MCF 10A (cell line): ENCODE measurements around the gene CPVL. TPM values are rescaled to one million over a fixed set of nuclear protein-coding genes. Genes with fewer than 3 reads are reported as not detected.

Experiments used
- BruUV-seq: library from RNA; stranded (reverse); fragments of 400-500 nt; replicated peaks from 2 replicates; lab custom pipeline; 2021; lab: Mats Ljungman, UMichigan
- CTCF ChIA-PET: fragments of 300-600 bp; sonication (Branson Sonifier 250); formaldehyde crosslinking; extraction: SDS; loops from one replicate; lab custom pipeline; 2021; ENCODE audit warnings: antibody characterized with exemption, inconsistent platforms; lab: Yijun Ruan, JAX
- POLR2A ChIA-PET: fragments of 300-600, 350-650 bp; sonication (Branson Sonifier 250); formaldehyde crosslinking; extraction: SDS; loops from one replicate; lab custom pipeline; 2020; ENCODE audit warnings: antibody characterized with exemption, inconsistent platforms; lab: Yijun Ruan, JAX
- DNase-seq: peaks from one replicate; pipeline ENCODE4 v3.0.0-alpha.2; 2018; ENCODE audit not compliant: unreplicated experiment
- H3K27ac Mint-ChIP-seq: one replicate; pipeline ENCODE4 v1.8.0; 2022; ENCODE audit warnings: mild to moderate bottlenecking, low read depth, mixed read lengths; ENCODE audit not compliant: unreplicated experiment
- H3K27me3 Mint-ChIP-seq: one replicate; pipeline ENCODE4 v1.8.0; 2022; ENCODE audit warnings: mixed read lengths; ENCODE audit not compliant: insufficient read depth, unreplicated experiment
- H3K36me3 Mint-ChIP-seq: one replicate; pipeline ENCODE4 v1.8.0; 2022; ENCODE audit warnings: mild to moderate bottlenecking, moderate library complexity, mixed read lengths; ENCODE audit not compliant: insufficient read depth, unreplicated experiment
- H3K4me1 Mint-ChIP-seq: one replicate; pipeline ENCODE4 v1.8.0; 2022; ENCODE audit warnings: mixed read lengths; ENCODE audit not compliant: insufficient read depth, unreplicated experiment
- H3K4me3 Mint-ChIP-seq: one replicate; pipeline ENCODE4 v1.8.0; 2022; ENCODE audit warnings: mild to moderate bottlenecking, moderate library complexity, mixed read lengths; ENCODE audit not compliant: unreplicated experiment
- H3K9me3 Mint-ChIP-seq: one replicate; pipeline ENCODE4 v1.8.0; 2022; ENCODE audit warnings: mixed read lengths; ENCODE audit not compliant: unreplicated experiment
- intact Hi-C: fragments of 100-400 bp; cut with micrococcal nuclease; formaldehyde crosslinking; loops from 2 replicates; pipeline ENCODE4 v1.14.1; 2022
- total RNA-seq: library from RNA; stranded (reverse); gene quantifications from 2 replicates; pipeline ENCODE4 v1.2.3, GENCODE V29; 2022
- TF ChIP-seq, protein P1 (sequence below): fragments of 200-600 bp; IDR thresholded peaks from one replicate; pipeline ENCODE4 v1.8.0; 2022; ENCODE audit warnings: antibody characterized with exemption, mild to moderate bottlenecking; ENCODE audit not compliant: unreplicated experiment

The CPVL gene
- total RNA-seq, 1 experiment from 2014 or later: 49.0 TPM

DNA sequence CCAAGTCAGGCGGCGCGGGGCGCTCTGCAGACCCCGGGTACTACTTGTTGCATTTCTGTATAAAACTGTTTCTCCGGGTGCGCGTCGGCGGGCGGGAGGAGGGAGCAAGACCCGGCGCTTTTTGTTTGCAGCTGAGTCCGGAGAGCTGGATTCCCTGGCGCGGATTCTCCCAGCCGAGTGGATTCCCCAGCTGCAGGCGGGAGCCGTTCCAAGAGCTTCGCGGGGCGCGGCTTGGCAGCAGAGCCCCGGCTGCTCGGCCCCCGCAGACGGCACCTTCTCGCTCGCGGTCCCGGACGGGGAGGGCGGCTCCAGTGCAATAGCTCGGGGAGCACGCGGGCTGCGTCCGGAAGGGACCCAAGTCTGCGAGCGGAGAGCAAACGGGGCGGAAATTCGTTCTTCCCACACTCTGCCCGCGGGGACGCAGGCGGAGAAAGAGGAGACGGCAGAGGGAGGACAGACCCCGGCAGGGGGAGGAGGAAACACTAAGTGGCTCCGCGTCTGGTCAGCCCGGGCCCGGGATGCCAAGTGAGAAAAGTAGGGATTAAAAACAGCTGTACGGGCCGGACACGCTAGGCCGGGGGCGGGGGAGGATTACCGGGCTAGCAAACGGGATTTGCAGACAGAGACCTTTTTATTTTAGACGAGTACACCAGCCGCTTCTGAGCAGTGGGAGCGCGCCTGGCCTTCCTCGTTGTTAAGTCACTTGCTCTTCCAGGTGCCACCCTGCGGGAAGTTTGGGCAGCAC lies 187.9 kb downstream of the CPVL start, which contains the start of gene TRIL:
Gene TRIL (minus strand): TSS at position 96 of the 745 bp plus-strand sequence. CDS start 284 bp downstream, outside the sequence.
- intact Hi-C loops: no loop called here
- Mint-ChIP-seq H3K27me3 (no peaks in the 10 kb centered on the region), H3K27ac (no peak within 1 kb of the TSS)

DNA sequence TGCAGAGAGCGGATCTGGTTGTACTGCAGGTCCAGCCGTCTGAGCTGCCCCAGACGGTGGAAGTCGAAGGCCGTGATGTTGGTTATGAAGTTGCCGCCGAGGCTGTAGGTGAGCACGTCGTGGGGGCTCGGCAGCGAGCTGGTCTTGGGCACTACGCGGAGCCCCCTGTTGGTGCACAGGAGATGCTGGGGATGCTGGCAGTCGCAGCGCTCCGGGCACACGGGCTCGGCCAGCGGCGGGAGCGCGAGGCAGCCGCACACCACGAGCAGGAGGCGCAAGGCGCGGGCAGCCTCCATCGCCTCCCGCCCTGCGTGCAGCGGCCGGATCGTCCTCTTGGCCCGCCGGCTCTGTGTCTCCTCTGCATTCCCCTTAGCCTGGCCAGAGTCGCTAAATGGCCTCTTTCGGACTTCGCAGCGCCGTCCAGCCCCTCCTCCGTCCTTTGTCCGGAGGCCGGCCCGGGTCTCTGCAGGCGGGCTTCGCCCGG lies 188.5 kb downstream of the CPVL start:
- no TSS peak for BruUV-seq
- Mint-ChIP-seq H3K27ac (no peak overlapping the region), H3K27me3 (no peaks in the 10 kb centered on the region), H3K9me3 (no peaks in the 10 kb centered on the region), H3K4me3 (peak overlapping the region; percentile 33), H3K4me1 (peaks cover 11% of the 10 kb centered on the region), H3K36me3 (no peaks in the 10 kb centered on the region)
- POLR2A ChIA-PET: no interaction called here
- DNase-seq: no peak
- CTCF ChIA-PET: interaction anchor here (2.2 kb wide), 1 partner anchor 30 kb away, joined by 6 read pairs; no protein-coding TSS in a partner anchor
- TF ChIP-seq, protein P1, sequence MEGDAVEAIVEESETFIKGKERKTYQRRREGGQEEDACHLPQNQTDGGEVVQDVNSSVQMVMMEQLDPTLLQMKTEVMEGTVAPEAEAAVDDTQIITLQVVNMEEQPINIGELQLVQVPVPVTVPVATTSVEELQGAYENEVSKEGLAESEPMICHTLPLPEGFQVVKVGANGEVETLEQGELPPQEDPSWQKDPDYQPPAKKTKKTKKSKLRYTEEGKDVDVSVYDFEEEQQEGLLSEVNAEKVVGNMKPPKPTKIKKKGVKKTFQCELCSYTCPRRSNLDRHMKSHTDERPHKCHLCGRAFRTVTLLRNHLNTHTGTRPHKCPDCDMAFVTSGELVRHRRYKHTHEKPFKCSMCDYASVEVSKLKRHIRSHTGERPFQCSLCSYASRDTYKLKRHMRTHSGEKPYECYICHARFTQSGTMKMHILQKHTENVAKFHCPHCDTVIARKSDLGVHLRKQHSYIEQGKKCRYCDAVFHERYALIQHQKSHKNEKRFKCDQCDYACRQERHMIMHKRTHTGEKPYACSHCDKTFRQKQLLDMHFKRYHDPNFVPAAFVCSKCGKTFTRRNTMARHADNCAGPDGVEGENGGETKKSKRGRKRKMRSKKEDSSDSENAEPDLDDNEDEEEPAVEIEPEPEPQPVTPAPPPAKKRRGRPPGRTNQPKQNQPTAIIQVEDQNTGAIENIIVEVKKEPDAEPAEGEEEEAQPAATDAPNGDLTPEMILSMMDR: no peak
- intact Hi-C loops: no loop called here

More for the DNA sequence above, 187.9 kb downstream of the CPVL start, which contains the start of gene TRIL:
- peak within 1 kb of the TSS; percentile 33 for H3K4me3 Mint-ChIP-seq
- ChIA-PET POLR2A (no interaction called here), CTCF (no interaction called here)
- TF ChIP-seq, protein P1: no peak
- no peak for DNase-seq
- peaks cover 11% of the 10 kb centered on the region for H3K4me1 Mint-ChIP-seq
- no peaks in the 10 kb centered on the region for H3K36me3 Mint-ChIP-seq
- no TSS peak for BruUV-seq
- H3K9me3 Mint-ChIP-seq: no peaks in the 10 kb centered on the region

DNA sequence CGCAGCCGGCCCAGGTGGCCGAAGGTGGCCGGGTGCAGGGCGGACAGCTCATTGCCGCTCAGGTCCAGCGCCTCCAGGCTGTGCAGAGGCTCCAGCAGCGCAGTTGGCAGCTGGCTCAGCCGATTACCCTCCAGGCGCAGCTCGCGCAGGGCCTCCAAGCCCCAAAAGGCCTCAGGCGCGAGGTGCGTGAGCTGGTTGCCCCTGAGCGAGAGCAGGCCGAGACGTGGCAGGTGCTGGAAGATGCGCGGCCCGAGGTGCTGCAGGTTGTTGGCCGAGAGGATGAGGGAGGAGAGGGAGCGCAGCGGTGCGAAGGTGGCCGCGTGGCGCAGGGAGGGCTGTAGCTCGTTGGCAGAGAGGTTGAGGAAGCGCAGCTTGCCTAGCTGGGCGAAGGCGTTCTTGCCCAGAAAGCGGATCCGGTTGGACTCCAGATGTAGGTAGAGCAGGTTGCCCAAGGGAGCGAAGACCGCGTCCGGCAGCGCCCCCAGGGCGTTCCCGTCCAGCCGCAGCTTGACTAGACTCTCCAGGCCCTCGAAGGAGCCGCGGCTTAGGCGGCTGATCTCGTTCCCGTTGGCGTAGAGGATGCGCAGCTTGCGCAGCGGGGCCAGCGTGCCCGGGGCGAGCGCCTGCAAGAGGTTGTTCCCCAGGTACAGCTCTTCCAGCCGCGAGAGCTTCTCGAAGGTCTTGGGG lies 189.1 kb downstream of the CPVL start:
- TF ChIP-seq, protein P1: no peak
- Mint-ChIP-seq H3K27me3 (no peaks in the 10 kb centered on the region), H3K9me3 (no peaks in the 10 kb centered on the region), H3K36me3 (no peaks in the 10 kb centered on the region), H3K4me1 (peaks cover 11% of the 10 kb centered on the region), H3K4me3 (peak overlapping the region; percentile 33), H3K27ac (no peak overlapping the region)
- no peak for DNase-seq
- ChIA-PET POLR2A (no interaction called here), CTCF (interaction anchor here (0.8 to 2.2 kb wide), 5 partner anchors 11 to 138 kb away, joined by 3 to 6 read pairs (median 5); no protein-coding TSS in a partner anchor)
- intact Hi-C loops: no loop called here
- BruUV-seq: no TSS peak

DNA sequence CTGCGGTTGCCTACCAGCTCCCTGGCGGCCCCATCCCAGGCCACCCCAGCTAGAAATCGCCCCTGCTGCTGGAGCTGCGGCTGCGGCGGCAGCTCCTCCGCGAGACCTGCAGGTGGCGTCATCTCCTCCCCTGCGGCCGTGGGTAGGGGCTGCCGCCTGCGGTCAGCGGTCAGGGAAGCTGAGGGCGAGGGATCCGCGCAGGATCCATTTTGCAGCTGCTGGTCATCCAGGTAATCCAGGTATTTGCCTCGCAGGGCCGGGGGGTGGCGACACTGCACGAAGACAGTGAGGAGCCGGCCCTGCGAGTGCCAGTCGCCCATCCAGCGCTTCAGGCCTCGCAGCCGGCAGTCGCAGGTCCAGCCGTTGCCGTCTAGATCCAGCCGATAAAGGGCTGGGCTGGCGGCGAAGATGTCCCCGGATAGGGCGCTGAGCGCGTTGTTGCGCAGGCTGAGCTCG lies 189.7 kb downstream of the CPVL start:
- Mint-ChIP-seq H3K4me1 (peaks cover 11% of the 10 kb centered on the region), H3K9me3 (no peaks in the 10 kb centered on the region), H3K27me3 (no peaks in the 10 kb centered on the region), H3K36me3 (no peaks in the 10 kb centered on the region), H3K27ac (no peak overlapping the region), H3K4me3 (no peak overlapping the region)
- CTCF ChIA-PET: interaction anchor here (0.8 to 2.2 kb wide), 6 partner anchors 11 to 139 kb away, joined by 3 to 6 read pairs (median 6); no protein-coding TSS in a partner anchor
- POLR2A ChIA-PET: no interaction called here
- TF ChIP-seq, protein P1: no peak
- BruUV-seq: no TSS peak
- intact Hi-C loops: no loop called here
- no peak for DNase-seq
